Astrocyte of the hippocampus (primary cell): ENCODE measurements around the gene FN3KRP.

Source experiments
- DNase-seq: peaks from one replicate; pipeline ENCODE4 v3.0.0; 2011; ENCODE audit warnings: low read depth, low spot score

FN3KRP gene

DNA sequence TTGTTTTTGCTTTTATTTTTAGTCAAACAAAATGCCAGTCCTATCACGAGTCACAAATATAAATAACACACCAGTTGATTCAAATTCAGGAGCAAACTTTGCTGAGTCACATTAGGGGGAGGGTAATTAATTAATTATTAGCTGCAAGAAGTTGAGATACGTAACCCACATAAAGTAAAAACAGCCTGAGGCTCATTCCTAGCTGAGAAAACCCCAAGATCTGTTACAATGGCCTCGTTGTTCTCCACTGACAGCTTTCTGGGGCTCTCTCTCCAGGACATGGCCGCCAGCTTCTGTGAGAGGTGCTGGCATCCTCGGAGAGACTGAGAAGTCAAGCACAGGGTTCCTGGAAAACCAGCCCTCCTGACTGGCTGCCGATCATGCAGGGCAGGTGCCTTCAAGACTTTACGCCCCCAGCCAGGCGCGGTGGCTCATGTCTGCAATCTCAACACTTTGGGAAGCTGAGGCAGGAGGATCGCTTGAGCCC, 29.1 kb upstream of the FN3KRP start:
- peak; percentile 22 for DNase-seq

- DNase-seq = no peak
Observed at GRCh38 chr17:82687871-82688270, 28.6 kb upstream of the FN3KRP start.

- DNase-seq = no peak
Observed at GRCh38 chr17:82689077-82689476, 27.4 kb upstream of the FN3KRP start.

DNA sequence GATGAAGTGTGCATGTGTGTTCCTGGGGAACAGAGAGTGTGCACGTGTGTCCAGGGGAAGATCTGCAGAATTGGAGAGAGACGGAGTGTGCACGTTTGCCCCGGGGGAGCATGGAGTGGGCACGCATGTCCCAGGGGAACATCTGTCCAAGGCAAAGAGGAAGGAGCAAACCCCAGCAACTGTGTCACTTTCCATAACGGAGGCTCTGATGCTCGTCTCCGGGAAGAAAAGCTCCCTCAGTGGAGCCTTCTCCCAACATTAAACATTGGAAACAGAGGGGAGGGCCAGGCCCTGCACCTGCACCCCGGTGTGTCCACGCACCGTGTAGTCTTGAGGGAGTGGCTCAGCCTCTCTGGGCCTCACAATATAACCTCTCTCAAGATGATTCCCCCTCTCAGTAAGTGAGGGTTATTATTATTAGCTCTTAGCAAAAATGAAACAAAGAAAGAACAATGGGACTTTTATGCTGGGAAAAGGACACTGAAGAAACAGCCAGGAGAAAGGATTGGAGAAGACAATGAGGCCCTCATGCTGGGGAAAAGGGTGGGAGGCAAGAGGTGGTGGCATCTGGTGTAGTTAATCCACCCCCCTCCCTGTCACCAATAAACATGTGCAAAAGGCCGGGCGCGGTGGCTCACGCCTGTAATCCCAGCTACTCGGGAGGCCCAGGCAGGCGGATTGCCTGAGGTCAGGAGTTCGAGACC, 25.6 kb upstream of the FN3KRP start:
- DNase-seq = no peak

- DNase-seq = no peak
Observed at GRCh38 chr17:82691714-82692113, 24.8 kb upstream of the FN3KRP start.

GRCh38 chr17:82692268-82692667, 24.2 kb upstream of the FN3KRP start:
- no peak for DNase-seq

DNA sequence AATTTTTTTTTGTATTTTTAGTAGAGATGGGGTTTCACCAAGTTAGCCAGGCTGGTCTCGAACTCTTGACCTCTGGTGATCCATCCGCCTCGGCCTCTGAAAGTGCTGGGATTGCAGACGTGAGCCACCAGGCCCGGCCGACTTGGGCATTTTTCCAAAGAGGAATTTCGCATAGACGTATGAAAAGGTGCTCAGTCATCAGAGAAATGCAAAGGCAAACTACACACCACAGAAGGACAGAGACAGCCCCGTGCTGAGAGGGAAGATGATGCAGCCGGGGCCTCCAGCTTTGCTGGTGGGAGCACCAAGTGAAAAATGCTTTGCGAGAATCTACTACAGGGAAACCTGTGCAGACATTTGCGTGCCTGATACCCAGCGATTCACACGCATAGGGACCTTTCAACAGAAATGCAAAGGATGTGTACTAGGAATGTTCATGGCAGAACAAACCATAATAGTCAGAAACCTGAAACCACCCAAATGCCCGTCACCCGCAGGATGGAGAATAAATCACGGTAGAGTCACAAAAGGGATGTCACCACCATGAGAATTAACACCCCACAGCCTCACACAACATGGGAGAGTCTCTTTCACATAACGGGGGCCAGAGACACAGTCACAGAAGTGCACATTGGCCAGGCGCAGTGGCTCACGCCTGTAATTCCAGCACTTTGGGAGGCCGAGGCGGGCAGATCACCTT, 23.2 kb upstream of the FN3KRP start:
- DNase-seq = no peak

GRCh38 chr17:82694647-82695046, 21.9 kb upstream of the FN3KRP start:
- DNase-seq = no peak

DNA sequence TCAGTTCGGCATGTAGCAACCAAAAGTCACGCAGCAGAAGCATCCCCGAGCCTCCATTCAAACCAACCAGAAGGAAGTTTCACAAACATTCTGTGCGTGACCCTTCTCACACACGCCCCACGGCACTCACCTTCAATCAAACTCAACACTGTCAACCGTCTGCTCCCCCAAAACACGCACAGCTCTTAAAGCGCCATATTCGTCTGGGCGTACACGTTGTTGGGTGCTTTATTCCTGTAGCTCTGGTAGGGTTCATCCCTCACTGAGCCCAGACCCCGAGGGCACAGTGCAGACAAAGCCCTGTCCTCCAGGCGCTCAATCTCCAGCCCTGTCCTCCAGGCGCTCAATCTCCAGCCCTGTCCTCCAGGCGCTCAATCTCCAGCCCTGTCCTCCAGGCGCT, 20.2 kb upstream of the FN3KRP start:
- DNase-seq = no peak

DNA sequence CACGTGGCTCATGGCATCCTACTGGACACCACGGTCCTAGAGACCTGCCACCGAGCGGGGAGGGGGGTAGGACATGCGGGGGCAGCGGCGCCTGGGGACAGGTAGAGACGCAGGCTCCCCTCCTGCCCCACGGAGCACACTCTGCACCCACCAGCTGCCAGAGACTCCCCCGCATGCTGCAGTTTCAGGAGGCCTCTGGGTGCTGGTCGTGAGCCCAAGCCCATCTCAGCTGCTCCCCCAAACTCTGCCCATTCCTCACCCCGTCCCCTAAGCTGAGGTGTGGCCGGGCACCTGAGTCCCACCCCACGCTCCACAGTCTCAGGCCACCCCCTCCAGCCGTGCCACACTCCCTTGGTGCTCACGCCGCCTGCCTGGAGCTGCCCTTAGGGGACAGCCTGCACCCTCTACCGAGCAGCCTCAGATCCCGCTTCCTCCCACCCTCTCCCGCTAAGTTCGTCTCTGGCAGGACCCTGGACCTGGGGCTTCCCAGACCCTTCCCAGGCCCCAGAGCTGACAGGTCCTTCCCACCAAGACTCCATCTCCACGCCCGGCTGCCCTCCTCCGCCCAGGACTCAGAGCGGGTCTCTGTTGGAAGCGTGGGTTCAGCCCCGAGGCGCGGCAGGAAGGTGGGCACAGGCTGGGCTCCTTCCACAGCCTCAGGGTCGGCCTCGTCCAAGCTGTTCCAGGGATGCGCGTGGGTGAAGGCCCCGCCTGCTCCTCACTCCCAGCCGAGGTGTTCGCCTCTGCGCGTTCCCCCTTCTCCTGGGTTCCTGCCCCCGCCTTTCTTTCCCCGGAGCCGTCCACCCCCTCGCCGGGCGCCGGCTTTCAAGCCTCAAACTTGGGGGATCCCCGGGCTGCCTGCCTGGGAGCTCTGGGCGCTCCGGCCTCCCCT, 19.3 kb upstream of the FN3KRP start:
- DNase-seq = peak; percentile 41

- DNase-seq = no peak
Observed at GRCh38 chr17:82697808-82698064, 18.8 kb upstream of the FN3KRP start.

DNA sequence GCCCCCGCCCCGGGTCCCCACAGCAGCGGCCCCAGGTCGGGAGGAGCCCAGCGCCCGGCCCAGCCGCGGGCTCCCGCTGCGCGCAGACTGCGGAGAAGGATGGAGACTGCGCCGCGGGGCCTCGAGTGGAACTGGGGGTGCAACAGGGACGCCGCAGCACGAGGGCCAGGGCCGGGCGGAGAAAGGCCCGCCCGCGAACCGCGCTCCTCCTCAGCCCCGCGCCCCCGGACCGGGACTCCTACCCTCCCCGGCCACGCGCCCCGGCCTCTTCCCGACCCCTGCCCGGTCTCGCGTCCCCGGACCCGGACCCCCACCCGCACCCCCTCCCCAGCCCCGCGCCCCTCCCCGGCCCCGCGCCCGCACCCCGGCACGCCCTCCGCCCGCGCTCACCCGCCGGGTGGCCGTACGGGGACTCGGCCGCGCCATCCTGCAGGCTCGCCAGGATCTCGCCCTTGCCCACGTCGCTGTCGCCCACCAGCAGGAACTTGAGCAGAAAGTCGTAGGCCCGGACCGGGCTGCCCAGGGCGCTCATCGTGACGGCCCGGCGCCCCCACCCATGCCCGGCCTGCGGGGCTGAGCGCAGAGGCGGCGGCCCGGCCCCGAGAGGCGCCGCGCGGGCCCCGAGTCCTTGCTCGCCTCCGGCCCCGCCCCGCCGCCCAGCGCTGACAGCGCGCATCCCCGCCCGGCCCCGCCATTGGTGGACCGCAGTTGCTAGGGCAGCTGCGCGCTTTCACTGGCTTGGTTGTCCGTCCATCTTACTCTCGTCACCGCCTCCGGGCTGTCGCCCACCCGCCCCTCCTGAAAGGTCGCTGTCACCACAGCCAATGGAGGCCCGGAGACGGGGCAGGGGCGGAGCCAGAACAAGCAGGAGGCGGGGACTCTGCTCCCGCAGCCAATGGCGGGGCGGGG, 18.2 kb upstream of the FN3KRP start, which contains the start of gene RAB40B:
Gene RAB40B, minus strand, starts transcription at position 634 of the 909 bp plus-strand sequence. Its CDS starts 102 bp downstream, at position 532.
- peak; percentile 100 for DNase-seq

DNA sequence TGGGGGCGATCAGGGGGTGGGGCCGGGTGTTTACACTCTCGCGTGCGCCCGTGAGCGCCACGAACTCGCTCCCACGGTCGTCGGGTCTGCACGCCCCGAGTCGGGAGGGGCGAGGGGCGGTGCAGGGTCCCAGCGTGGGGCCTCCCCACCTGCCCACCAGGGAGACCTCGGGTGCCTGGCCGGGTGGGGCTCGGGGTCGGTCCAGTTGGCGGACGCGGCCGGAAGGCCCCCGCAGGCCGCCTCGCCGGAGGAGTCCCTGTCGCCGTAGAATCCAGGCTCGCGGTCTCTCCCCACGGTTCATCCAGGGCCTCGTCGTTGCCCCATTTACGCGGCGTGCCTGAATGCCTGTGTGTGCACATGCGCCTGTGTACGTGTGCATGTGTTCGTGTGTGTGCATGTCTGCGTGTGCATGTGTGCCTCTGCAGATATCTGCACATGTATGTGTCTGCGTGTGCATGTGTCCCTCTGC, 17.5 kb upstream of the FN3KRP start:
- DNase-seq = no peak

GRCh38 chr17:82699551-82699950, 17.0 kb upstream of the FN3KRP start:
- DNase-seq = no peak

DNA sequence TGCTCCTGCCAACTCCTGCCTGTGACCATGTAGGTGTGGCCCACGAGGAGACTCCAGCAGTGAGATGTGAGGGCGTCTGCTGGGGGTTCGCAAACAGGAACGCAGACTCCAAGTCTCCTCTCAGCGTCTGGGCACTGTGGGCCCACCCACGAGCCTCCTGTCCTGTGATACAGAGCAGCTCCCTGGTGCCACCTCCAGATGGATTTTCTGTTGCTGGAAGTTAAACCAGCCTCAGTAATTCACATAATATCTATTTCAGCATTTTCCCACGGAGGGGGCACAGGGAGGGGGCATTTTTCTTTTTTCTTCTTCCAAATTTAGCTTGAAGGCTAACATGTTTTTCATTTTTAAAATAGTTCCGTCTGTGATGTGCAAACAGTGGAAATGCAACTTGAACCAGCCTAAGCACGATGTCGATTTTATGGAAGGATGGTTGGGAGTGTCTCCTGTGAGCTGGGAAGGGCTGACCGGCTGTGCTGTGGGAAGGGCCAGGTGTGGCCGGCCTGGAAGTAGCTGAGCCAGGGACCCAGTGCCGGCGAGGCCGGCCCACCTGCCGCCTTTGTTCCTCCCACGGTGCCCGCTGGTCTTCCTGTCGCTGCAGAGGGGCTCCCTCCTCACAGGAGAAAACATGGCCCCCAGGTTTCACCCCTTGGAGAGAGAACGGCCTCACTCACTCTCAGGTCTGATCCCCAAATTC, 14.1 kb upstream of the FN3KRP start:
- DNase-seq = no peak

GRCh38 chr17:82703036-82703745, 13.3 kb upstream of the FN3KRP start:
- no peak for DNase-seq

- no peak for DNase-seq
Observed at GRCh38 chr17:82703935-82704865, 12.3 kb upstream of the FN3KRP start.

DNA sequence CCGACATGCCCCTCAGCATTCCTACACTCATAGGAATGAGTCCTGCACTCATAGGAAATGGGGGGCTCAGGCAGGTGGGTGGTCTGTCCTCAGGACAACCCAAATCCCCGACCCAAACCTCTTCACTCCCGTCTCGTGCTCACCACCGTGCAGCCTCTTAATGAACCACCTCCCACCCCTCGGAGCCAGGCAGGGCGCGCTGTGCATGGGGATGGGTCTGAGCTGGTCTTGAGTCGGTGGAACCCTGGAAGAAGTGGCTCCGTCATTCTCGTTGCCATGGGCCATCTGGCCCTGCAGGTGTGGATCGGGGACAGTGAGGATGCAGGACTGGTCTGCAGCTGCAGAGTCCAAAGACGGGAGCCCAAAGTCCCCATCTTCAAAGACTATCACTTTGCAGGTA, 11.6 kb upstream of the FN3KRP start:
- no peak for DNase-seq

GRCh38 chr17:82705756-82706155, 10.8 kb upstream of the FN3KRP start:
- DNase-seq = no peak
